ENCODE data around the gene ATP2A2. TPM values are rescaled to one million over a fixed set of nuclear protein-coding genes. Genes with fewer than 3 reads are reported as not detected.

Gene ATP2A2
- total and polyA plus RNA-seq, 2 experiments from 2014 or later, result 47.2 to 225 TPM

- no peak overlapping the region for H3K27ac Mint-ChIP-seq
- H3K36me3 ChIP-seq (ENCODE audit: insufficient read depth), result no peaks in the 10 kb centered on the region
- no peak overlapping the region for H2AFZ ChIP-seq
- H3K9me2 ChIP-seq (ENCODE audit: insufficient read depth), result no peaks in the 10 kb centered on the region
- H3K4me3 Mint-ChIP-seq, result no peak overlapping the region
- H3K79me2 ChIP-seq (replicated peaks; ENCODE audit: insufficient read depth), result no peaks in the 10 kb centered on the region
- no peaks in the 10 kb centered on the region for H4K20me1 ChIP-seq (replicated peaks; ENCODE audit: insufficient read depth)
- ATAC-seq (no peak), DNase-seq (ENCODE audit: low spot score) (no peak)
- no peak overlapping the region for H3K27ac ChIP-seq (ENCODE audit: low read depth)
- H3K4me2 ChIP-seq, result no peak overlapping the region
- no peaks in the 10 kb centered on the region for H3K36me3 Mint-ChIP-seq (ENCODE audit: low read depth)
- H3K27me3 ChIP-seq (ENCODE audit: insufficient read depth), result no peaks in the 10 kb centered on the region
- peaks cover 4% of the 10 kb centered on the region; the same call in 1 of the 2 replicates for H3F3A ChIP-seq (replicated peaks; ENCODE audit: low read depth)
- H3K27me3 Mint-ChIP-seq (ENCODE audit: insufficient read depth, low read depth, poor library complexity), result peaks cover 11% of the 10 kb centered on the region
- H3K4me1 Mint-ChIP-seq, result peaks cover 29% of the 10 kb centered on the region
- no peak overlapping the region for H3K4me3 ChIP-seq
- H3K4me1 ChIP-seq (ENCODE audit: insufficient read depth), result peaks cover 5% of the 10 kb centered on the region; the same call in 1 of the 2 replicates
- no peaks in the 10 kb centered on the region for H3K9me3 Mint-ChIP-seq
- TF ChIP-seq CTCF (conservative IDR thresholded peaks at IDR 0.05; ENCODE audit: low read depth in 2 of 2) (no peak), ETS1 (IDR thresholded peaks at IDR 0.05) (no peak), POLR2AphosphoS5 (IDR thresholded peaks at IDR 0.05; ENCODE audit: low read depth) (no peak), EZH2phosphoT487 (IDR thresholded peaks at IDR 0.05; ENCODE audit: unreplicated experiment) (no peak), JUNB (IDR thresholded peaks at IDR 0.05; ENCODE audit: unreplicated experiment) (no peak), CREB1 (CRISPR knock-in tag; IDR thresholded peaks at IDR 0.05; ENCODE audit: low read depth) (no peak), NANOG (IDR thresholded peaks at IDR 0.05; ENCODE audit: borderline replicate concordance) (no peak), ZNF462 (CRISPR knock-in tag; IDR thresholded peaks at IDR 0.05) (no peak), ZNF331 (CRISPR knock-in tag; IDR thresholded peaks at IDR 0.05; ENCODE audit: low read depth) (no peak), STAT1 (IDR thresholded peaks at IDR 0.05; ENCODE audit: unreplicated experiment) (no peak), ZNF114 (CRISPR knock-in tag; IDR thresholded peaks at IDR 0.05) (no peak), REST (IDR thresholded peaks at IDR 0.05; ENCODE audit: unreplicated experiment) (no peak), EZH2 (IDR thresholded peaks at IDR 0.05; ENCODE audit: low read depth, unreplicated experiment) (no peak)
Measured at GRCh38 chr12:110249105-110249504, 31.9 kb upstream of the ATP2A2 start.
